Fibroblast of lung (primary cell): Measurements from ENCODE around the gene SLC39A9. TPM values are rescaled to one million over a fixed set of nuclear protein-coding genes. Genes with fewer than 3 reads are reported as not detected.

Experiments
- DNase-seq, 2 donors: peaks; one replicate each; pipeline versions ENCODE4 v3.0.0 to v3.0.0-alpha.2; 2010; ENCODE audit warnings: low read depth in 2 of 2
- H2AFZ ChIP-seq: 2 replicates; pipeline ENCODE4 v1.5.1; 2012; ENCODE audit warnings: low read length, control low read depth, inconsistent platforms
- H3K27ac ChIP-seq: 2 replicates; pipeline ENCODE4 v1.5.1; 2011; ENCODE audit warnings: low read length, control low read depth; ENCODE audit not compliant: insufficient read depth
- H3K27me3 ChIP-seq: 2 replicates; pipeline ENCODE4 v1.5.1; 2011; ENCODE audit warnings: mild to moderate bottlenecking, low read length; ENCODE audit not compliant: control insufficient read depth, insufficient read depth
- H3K36me3 ChIP-seq: 2 replicates; pipeline ENCODE4 v1.5.1; 2011; ENCODE audit warnings: low read length; ENCODE audit not compliant: control insufficient read depth, insufficient read depth
- H3K4me1 ChIP-seq: 2 replicates; pipeline ENCODE4 v1.5.1; 2011; ENCODE audit warnings: low read length; ENCODE audit not compliant: control insufficient read depth, insufficient read depth; ENCODE audit errors: extremely low read depth
- H3K4me2 ChIP-seq: 2 replicates; pipeline ENCODE4 v1.5.1; 2011; ENCODE audit warnings: low read length, control low read depth; ENCODE audit not compliant: insufficient read depth; ENCODE audit errors: extremely low read depth
- H3K4me3 ChIP-seq, 4 experiments: fragments of 200-600 bp in 1 of 4; sonication (generic) in 1 of 4; replicated peaks in 1 of 4; 2 replicates each; pipeline ENCODE4 v1.5.1; 2011 to 2016; ENCODE audit warnings: low read length in 4 of 4, low read depth in 3 of 4, mild to moderate bottlenecking in 3 of 4, control low read depth in 2 of 4, inconsistent platforms in 1 of 4, mixed read lengths in 1 of 4; ENCODE audit not compliant: insufficient read depth in 1 of 4; ENCODE audit errors: control extremely low read depth in 1 of 4
- H3K79me2 ChIP-seq: 2 replicates; pipeline ENCODE4 v1.5.1; 2012; ENCODE audit warnings: mild to moderate bottlenecking, low read length, inconsistent platforms; ENCODE audit not compliant: control insufficient read depth, insufficient read depth
- H3K9ac ChIP-seq: 2 replicates; pipeline ENCODE4 v1.5.1; 2011; ENCODE audit warnings: mild to moderate bottlenecking, low read length, control low read depth; ENCODE audit not compliant: insufficient read depth
- H3K9me3 ChIP-seq: 2 replicates; pipeline ENCODE4 v1.5.1; 2012; ENCODE audit warnings: low read depth, low read length; ENCODE audit not compliant: control insufficient read depth, insufficient read depth
- H4K20me1 ChIP-seq: 2 replicates; pipeline ENCODE4 v1.5.1; 2011; ENCODE audit warnings: low read length; ENCODE audit not compliant: control insufficient read depth, insufficient read depth; ENCODE audit errors: extremely low read depth
- EZH2 ChIP-seq: IDR thresholded peaks from 2 replicates; pipeline ENCODE4 v1.5.1; 2012; ENCODE audit warnings: low read length, control low read depth, mild to moderate bottlenecking; ENCODE audit errors: missing control alignments
- polyA plus RNA-seq, 2 donors: library from polyadenylated mRNA; depleted of rRNA in 1 of 2; stranded (reverse) in 1 of 2; unstranded in 1 of 2; fragments of >200 nt; gene quantifications; 2 replicates each; pipeline ENCODE4 v1.2.1, GENCODE V29; 2011 to 2012; ENCODE audit warnings: missing spikeins in 1 of 2
- total RNA-seq: library from RNA; depleted of rRNA; stranded (reverse); fragments of >200 nt; gene quantifications from 2 replicates; pipeline ENCODE4 v1.2.1, GENCODE V29; 2014
- TF ChIP-seq, protein P1 (sequence below), 2 donors: IDR thresholded peaks in 1 of 2; conservative IDR thresholded peaks in 1 of 2; 1 replicate in 1 of 2; 2 replicates in 1 of 2; pipeline ENCODE4 v1.5.1; 2011 to 2012; ENCODE audit warnings: low read length in 2 of 2, control low read depth in 1 of 2, inconsistent platforms in 1 of 2, low read depth in 1 of 2, mild to moderate bottlenecking in 1 of 2

SLC39A9 gene
- total and polyA plus RNA-seq, 2 donors (not counting 1 experiment from before 2014, with no cell fraction given): 81.9 to 104 TPM

DNA sequence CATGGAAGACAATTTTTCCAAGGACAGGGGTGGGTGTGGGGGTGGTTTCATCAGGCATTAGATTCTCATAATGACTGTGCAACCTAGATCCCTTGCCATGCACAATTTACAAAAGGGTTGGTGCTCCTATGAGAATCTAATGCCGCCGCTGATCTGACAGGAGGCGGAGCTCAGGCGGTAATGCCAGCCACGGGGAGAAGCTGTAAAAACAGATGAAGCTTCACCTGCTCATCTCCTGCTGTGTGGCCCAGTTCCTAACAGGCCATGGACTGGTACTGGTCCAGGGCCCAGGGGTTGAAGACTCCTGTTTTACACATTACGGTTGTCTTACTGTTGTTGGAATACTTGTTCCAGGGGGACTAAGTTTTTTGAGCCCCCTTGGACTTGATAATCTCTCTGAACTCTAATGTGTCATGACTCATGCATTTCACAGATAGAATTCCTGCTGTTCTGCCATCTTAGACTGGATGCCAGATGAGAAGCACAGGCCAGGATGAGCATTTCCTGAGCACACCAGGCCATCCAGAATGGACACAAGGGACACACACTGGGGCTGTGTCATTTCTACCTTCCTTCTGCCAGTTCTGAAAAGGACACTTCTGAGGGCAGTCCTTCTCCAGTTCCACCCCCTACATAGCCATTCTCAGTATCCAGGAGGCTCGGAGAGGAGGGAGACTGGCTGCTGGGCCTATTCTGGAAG is 91.9 kb downstream of the SLC39A9 start:
- no peaks in the 10 kb centered on the region for H3K79me2 ChIP-seq
- H4K20me1 ChIP-seq: no peaks in the 10 kb centered on the region
- no peak for DNase-seq
- H3K9ac ChIP-seq: no peak overlapping the region
- TF ChIP-seq EZH2: no peak
- TF ChIP-seq, protein P1, sequence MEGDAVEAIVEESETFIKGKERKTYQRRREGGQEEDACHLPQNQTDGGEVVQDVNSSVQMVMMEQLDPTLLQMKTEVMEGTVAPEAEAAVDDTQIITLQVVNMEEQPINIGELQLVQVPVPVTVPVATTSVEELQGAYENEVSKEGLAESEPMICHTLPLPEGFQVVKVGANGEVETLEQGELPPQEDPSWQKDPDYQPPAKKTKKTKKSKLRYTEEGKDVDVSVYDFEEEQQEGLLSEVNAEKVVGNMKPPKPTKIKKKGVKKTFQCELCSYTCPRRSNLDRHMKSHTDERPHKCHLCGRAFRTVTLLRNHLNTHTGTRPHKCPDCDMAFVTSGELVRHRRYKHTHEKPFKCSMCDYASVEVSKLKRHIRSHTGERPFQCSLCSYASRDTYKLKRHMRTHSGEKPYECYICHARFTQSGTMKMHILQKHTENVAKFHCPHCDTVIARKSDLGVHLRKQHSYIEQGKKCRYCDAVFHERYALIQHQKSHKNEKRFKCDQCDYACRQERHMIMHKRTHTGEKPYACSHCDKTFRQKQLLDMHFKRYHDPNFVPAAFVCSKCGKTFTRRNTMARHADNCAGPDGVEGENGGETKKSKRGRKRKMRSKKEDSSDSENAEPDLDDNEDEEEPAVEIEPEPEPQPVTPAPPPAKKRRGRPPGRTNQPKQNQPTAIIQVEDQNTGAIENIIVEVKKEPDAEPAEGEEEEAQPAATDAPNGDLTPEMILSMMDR (conservative IDR thresholded peaks at IDR 0.05 in 1 of 2, IDR thresholded peaks at IDR 0.05 in 1 of 2; ENCODE audit: low read depth in 1 of 2, low read length in 2 of 2): no peak
- peaks cover 32% of the 10 kb centered on the region for H3K27me3 ChIP-seq
- no peaks in the 10 kb centered on the region for H3K36me3 ChIP-seq
- no peak overlapping the region for H2AFZ ChIP-seq
- no peaks in the 10 kb centered on the region for H3K4me1 ChIP-seq
- no peaks in the 10 kb centered on the region for H3K9me3 ChIP-seq
- no peak overlapping the region for H3K27ac ChIP-seq
- no peak overlapping the region for H3K4me2 ChIP-seq
- no peak overlapping the region for H3K4me3 ChIP-seq

DNA sequence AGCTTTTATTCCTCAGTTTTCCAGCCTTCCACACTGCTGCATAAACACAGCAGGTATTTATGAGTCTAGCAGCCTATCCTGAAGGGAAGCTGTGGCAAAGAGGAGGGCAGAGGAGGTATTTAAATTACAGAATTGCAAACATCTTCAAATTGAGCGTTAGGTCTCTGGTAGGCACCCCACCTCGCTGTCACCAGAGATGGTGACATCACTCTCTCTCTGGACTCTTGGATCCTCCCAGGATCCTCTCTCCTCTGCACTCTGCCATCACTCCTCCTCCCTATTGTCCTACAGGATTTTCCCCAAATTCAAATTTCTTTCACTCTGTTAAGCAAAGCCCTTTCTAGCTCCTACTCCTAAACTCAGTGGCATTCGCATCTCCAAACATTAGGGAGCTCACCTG is 92.7 kb downstream of the SLC39A9 start:
- H2AFZ ChIP-seq: no peak overlapping the region
- no peak overlapping the region for H3K4me3 ChIP-seq
- H4K20me1 ChIP-seq: no peaks in the 10 kb centered on the region
- no peak for TF ChIP-seq EZH2
- TF ChIP-seq, protein P1 (conservative IDR thresholded peaks at IDR 0.05 in 1 of 2, IDR thresholded peaks at IDR 0.05 in 1 of 2; ENCODE audit: low read depth in 1 of 2, low read length in 2 of 2): no peak
- H3K4me2 ChIP-seq: no peak overlapping the region
- H3K27ac ChIP-seq: no peak overlapping the region
- no peaks in the 10 kb centered on the region for H3K9me3 ChIP-seq
- DNase-seq: no peak
- no peaks in the 10 kb centered on the region for H3K36me3 ChIP-seq
- no peak overlapping the region for H3K9ac ChIP-seq
- H3K79me2 ChIP-seq: no peaks in the 10 kb centered on the region
- H3K27me3 ChIP-seq: peaks cover 29% of the 10 kb centered on the region
- no peaks in the 10 kb centered on the region for H3K4me1 ChIP-seq

DNA sequence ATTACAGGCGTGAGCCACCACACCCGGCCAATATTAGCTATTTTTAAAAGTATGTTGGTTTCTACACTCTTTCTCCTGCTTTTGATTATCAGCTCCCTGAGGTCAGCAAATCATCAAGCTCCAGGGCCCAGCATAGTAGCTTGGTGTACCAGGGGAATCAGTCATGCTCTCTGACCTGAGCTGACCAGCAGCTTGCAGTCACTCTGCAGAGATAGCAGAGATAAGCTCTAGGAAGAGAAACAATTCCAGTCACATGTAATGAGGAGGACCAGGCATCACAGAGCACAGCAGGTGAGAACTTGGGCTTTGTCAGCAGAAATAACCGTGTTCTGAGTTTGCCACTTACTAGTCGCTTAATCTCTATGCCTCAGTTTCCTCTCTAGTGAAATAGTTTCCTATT is 94.5 kb downstream of the SLC39A9 start:
- Histone ChIP-seq H4K20me1 (no peaks in the 10 kb centered on the region), H3K27ac (no peak overlapping the region), H3K4me2 (no peak overlapping the region), H2AFZ (no peak overlapping the region), H3K27me3 (peaks cover 15% of the 10 kb centered on the region), H3K4me3 (no peak overlapping the region), H3K9ac (no peak overlapping the region), H3K4me1 (no peaks in the 10 kb centered on the region), H3K79me2 (no peaks in the 10 kb centered on the region), H3K36me3 (no peaks in the 10 kb centered on the region), H3K9me3 (no peaks in the 10 kb centered on the region)
- TF ChIP-seq, protein P1 (conservative IDR thresholded peaks at IDR 0.05 in 1 of 2, IDR thresholded peaks at IDR 0.05 in 1 of 2; ENCODE audit: low read depth in 1 of 2, low read length in 2 of 2): no peak
- TF ChIP-seq EZH2: no peak
- no peak for DNase-seq
